Smooth muscle cell of the umbilical artery (primary cell): ENCODE data around the gene AFM. TPM values are rescaled to one million over a fixed set of nuclear protein-coding genes. Genes with fewer than 3 reads are reported as not detected.

Experiments
- total RNA-seq: library from RNA; depleted of rRNA; stranded (reverse); fragments of >200 nt; gene quantifications from 2 replicates; pipeline ENCODE4 v1.2.3, GENCODE V29; 2014

Gene AFM
- not detected in 2 replicates for total RNA-seq

GRCh38 chr4:73481358-73481757 lies at the start of gene AFM:
AFM (plus strand) TSS chr4:73481745; CDS start chr4:73481776, 31 bp downstream.

GRCh38 chr4:73435984-73436383 lies 45.6 kb upstream of the AFM start, which contains the start of gene AFP:
AFP (plus strand) TSS chr4:73436221; CDS start chr4:73436263, 42 bp downstream.

Other genes with a start within 250 kb of the AFM start
- 50.5 and 78.2 TPM in 2 replicates for gene ANKRD17, start 222.9 kb upstream of the AFM start, total RNA-seq
- gene ALB, start 77.5 kb upstream of the AFM start, total RNA-seq = 0.59 TPM in 1 of 2 replicates, not detected in the other
- gene AFP, start 45.5 kb upstream of the AFM start, total RNA-seq = 2.0 and 2.4 TPM in 2 replicates
- gene RASSF6, start 138.7 kb downstream of the AFM start, total RNA-seq = 0.05 TPM in 1 of 2 replicates, not detected in the other